Measurements from ENCODE around the gene BRI3BP.
"Not testable (repeated sequence)": the region's sequence is repeated elsewhere in the genome, so short reads cannot be mapped to it uniquely, and the experiment has no call there.

The BRI3BP gene

DNA sequence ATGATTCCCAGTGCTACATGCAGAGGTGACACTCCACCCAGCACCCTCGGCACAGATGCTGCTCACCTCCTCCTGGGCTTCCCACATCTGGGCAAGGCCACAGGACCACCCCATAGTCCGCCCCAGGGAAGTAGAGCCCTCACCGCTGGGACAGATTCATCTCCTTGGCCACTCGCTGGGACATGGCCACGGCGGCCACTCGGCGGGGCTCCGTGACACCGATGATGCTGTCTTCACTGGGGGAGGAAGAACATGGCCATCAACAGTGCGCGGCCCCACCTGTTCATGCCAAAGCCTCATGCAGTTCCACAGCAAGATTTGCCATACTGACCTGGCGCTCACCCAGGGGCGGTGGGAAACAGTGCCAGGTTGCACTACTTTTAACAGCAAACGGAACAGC, 18.2 kb upstream of the BRI3BP start:
- no peak for TF ChIP-seq CTCF (IDR thresholded peaks at IDR 0.05; ENCODE audit: low read depth, low read length)
- no peak for DNase-seq (ENCODE audit: extremely low read depth, low read depth)

DNA sequence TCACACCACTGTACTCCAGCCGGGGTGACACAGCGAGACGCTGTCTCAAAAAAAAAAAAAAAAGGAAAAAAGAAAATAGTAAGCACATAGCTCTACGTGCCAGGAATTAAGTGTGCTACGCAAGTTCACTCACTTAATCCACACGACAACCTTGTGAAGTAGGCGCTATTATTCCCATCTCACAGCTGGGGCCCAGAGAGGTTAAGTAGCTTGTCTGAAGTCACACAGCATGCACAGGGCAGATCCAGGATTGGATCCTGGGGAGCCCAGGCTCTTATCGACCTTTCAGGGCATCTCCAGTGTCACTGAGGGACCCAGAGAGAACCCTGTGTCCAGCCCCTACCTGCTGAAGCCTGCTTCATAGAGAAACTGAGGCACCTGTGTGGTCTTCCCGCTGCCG, 16.4 kb upstream of the BRI3BP start:
- no peak for DNase-seq (ENCODE audit: extremely low read depth, low read depth)
- TF ChIP-seq CTCF (IDR thresholded peaks at IDR 0.05; ENCODE audit: low read depth, low read length) = no peak

DNA sequence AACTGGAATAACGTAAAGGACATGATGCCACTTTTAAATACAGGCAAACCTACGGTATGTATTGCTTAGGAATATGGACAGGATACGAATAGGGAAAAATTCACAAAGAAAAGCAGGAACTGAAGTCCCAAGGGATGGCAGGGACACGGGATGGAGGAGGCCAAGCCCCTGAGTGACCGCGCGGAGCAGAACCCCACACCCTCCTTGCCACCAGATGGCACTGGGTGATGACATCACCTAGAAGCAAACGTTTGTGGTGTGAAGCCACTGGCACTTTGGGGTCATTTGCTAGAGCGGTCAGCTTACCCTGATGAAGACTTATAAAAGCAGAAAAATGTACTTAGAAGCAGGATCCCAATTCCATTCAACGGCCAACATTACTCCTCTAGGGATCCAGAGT, 13.9 kb upstream of the BRI3BP start:
- no peak for TF ChIP-seq CTCF (IDR thresholded peaks at IDR 0.05; ENCODE audit: low read depth, low read length)
- DNase-seq (ENCODE audit: extremely low read depth, low read depth) = no peak

- TF ChIP-seq CTCF (IDR thresholded peaks at IDR 0.05; ENCODE audit: low read depth, low read length) = no peak
- no peak for DNase-seq (ENCODE audit: extremely low read depth, low read depth)
Observed at GRCh38 chr12:124980098-124980892, 13.2 kb upstream of the BRI3BP start.

DNA sequence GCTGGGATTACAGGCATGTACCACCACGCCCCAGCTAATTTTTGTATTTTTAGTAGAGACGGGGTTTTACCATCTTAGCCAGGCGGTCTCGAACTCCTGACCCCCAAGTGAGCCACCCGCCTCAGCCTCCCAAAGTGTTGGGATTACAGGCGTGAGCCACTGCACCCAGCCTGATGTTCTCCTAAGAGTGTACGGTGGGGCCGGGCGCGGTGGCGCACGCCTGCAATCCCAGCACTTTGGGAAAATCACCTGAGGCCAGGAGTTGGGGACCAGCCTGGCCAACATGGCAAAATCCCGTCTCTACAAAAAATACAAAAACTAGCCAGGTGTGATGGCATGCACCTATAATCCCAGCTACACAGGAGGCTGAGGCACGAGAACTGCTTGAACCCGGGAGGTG, 6.6 kb upstream of the BRI3BP start:
- DNase-seq (ENCODE audit: extremely low read depth, low read depth) = not testable (repeated sequence)

GRCh38 chr12:124992874-124993625, 395 bp upstream of the BRI3BP start:
- no peak for TF ChIP-seq CTCF (IDR thresholded peaks at IDR 0.05; ENCODE audit: low read depth, low read length)
- DNase-seq (ENCODE audit: extremely low read depth, low read depth) = no peak

GRCh38 chr12:124994437-124994975, 1.1 kb downstream of the BRI3BP start:
- no peak for DNase-seq (ENCODE audit: extremely low read depth, low read depth)

More at GRCh38 chr12:124994437-124994975, 1.1 kb downstream of the BRI3BP start:
- TF ChIP-seq CTCF (IDR thresholded peaks at IDR 0.05; ENCODE audit: low read depth, low read length) = no peak
